K562 (cell line): Measurements from ENCODE around the gene EIF2AK3. TPM values are rescaled to one million over a fixed set of nuclear protein-coding genes. Genes with fewer than 3 reads are reported as not detected.

Experiments
- ATAC-seq: fragments of 200-7000 bp; cut with Tn5 transposase; 3 replicates; pipeline ENCODE4 v1.9.1; 2020; ENCODE audit warnings: moderate library complexity
- BruUV-seq: library from RNA; stranded (reverse); fragments of 400-500 nt; replicated peaks from 2 replicates; lab custom pipeline; 2021; lab: Mats Ljungman, UMichigan
- CTCF ChIA-PET: fragments of 300-600 bp; formaldehyde crosslinking; extraction: SDS; loops from one replicate; lab custom pipeline; 2021; ENCODE audit warnings: low intra/inter-chr PET ratio; lab: Yijun Ruan, JAX
- POLR2A ChIA-PET: fragments of 300-600, 350-650 bp; sonication (Branson Sonifier 250); formaldehyde crosslinking; extraction: SDS; loops from one replicate; lab custom pipeline; 2021; ENCODE audit warnings: antibody characterized with exemption, inconsistent platforms; lab: Yijun Ruan, JAX
- DNase-seq, 4 experiments: peaks; one replicate each; pipeline versions ENCODE4 v3.0.0 to v3.0.0-alpha.2; 2011 to 2018; ENCODE audit warnings: low spot score in 3 of 4, mixed read lengths in 3 of 4; ENCODE audit errors: extremely low read depth in 1 of 4
- FAIRE-seq: peaks from 2 replicates; lab custom pipeline; 2011; peaks lifted over from hg19 to GRCh38; lab: Jason Lieb, UNC
- H2AFZ ChIP-seq: 2 replicates; pipeline ENCODE4 v1.6.0; 2011; ENCODE audit warnings: low read depth, low read length, control low read depth, inconsistent platforms
- H3K27ac ChIP-seq: fragments of 200-600 bp; 3 replicates; pipeline ENCODE4 v1.8.0; 2011; ENCODE audit warnings: low read depth, mild to moderate bottlenecking, control low read depth, inconsistent platforms, low read length, moderate library complexity, mixed read lengths; ENCODE audit errors: extremely low read depth
- H3K27me3 ChIP-seq, 2 experiments: fragments of 300-600 bp in 1 of 2; 2 replicates in 1 of 2; 3 replicates in 1 of 2; pipeline versions ENCODE4 v1.6.0 to v1.8.0; 2011; ENCODE audit warnings: inconsistent platforms in 2 of 2, low read length in 2 of 2, mild to moderate bottlenecking in 1 of 2, mixed read lengths in 1 of 2, moderate library complexity in 1 of 2; ENCODE audit not compliant: control insufficient read depth in 2 of 2, insufficient read depth in 2 of 2
- H3K36me3 ChIP-seq: fragments of 300-600 bp; 3 replicates; pipeline ENCODE4 v1.8.0; 2011; ENCODE audit warnings: mild to moderate bottlenecking, low read length, inconsistent platforms; ENCODE audit not compliant: control insufficient read depth, insufficient read depth
- H3K4me1 ChIP-seq, 2 experiments: fragments of 200-600 bp in 1 of 2; replicated peaks in 1 of 2; 2 replicates in 1 of 2; 3 replicates in 1 of 2; pipeline versions ENCODE4 v1.5.1 to v1.8.0; 2011; ENCODE audit warnings: inconsistent platforms in 2 of 2, low read length in 2 of 2, mild to moderate bottlenecking in 1 of 2, mixed read lengths in 1 of 2, moderate library complexity in 1 of 2; ENCODE audit not compliant: control insufficient read depth in 2 of 2, insufficient read depth in 2 of 2
- H3K4me2 ChIP-seq: 2 replicates; pipeline ENCODE4 v1.6.1; 2011; ENCODE audit warnings: low read length, control low read depth, inconsistent platforms, mixed read lengths; ENCODE audit not compliant: insufficient read depth
- H3K4me3 ChIP-seq: fragments of 200-600 bp; sonication (generic), shearing (Covaris generic); 2 replicates; pipeline ENCODE4 v1.5.1; 2016; ENCODE audit warnings: control low read depth, inconsistent platforms
- H3K79me2 ChIP-seq: fragments of 200-600 bp; 3 replicates; pipeline ENCODE4 v1.8.0; 2011; ENCODE audit warnings: low read length, inconsistent platforms; ENCODE audit not compliant: control insufficient read depth, insufficient read depth
- H3K9ac ChIP-seq, 2 experiments: 2 replicates each; pipeline versions ENCODE4 v1.6.0 to v1.6.1; 2011; ENCODE audit warnings: low read depth in 2 of 2, low read length in 2 of 2, control low read depth in 1 of 2, inconsistent platforms in 1 of 2, mild to moderate bottlenecking in 1 of 2, mixed read lengths in 1 of 2; ENCODE audit not compliant: insufficient read depth in 1 of 2
- H3K9me1 ChIP-seq: one replicate; pipeline ENCODE4 v1.6.0; 2011; ENCODE audit warnings: inconsistent platforms, mild to moderate bottlenecking, low read length, moderate library complexity; ENCODE audit not compliant: control insufficient read depth, insufficient read depth
- H3K9me3 ChIP-seq: replicated peaks from 2 replicates; pipeline ENCODE4 v1.5.1; 2011; ENCODE audit warnings: low read depth, low read length, inconsistent platforms; ENCODE audit not compliant: control insufficient read depth, insufficient read depth
- H4K20me1 ChIP-seq: replicated peaks from 2 replicates; pipeline ENCODE4 v1.6.1; 2011; ENCODE audit warnings: low read length, inconsistent platforms, mixed read lengths; ENCODE audit not compliant: control insufficient read depth, insufficient read depth
- CBFB ChIP-seq: sonication (generic); formaldehyde crosslinking; IDR thresholded peaks from 2 replicates; pipeline ENCODE4 v1.4.0; 2020; ENCODE audit warnings: mild to moderate bottlenecking, missing genetic modification reagents
- HIVEP1 ChIP-seq: fragments of 250-450 bp; sonication (Bioruptor Pico); IDR thresholded peaks from 2 replicates; pipeline ENCODE4 v1.4.0; 2020; ENCODE audit warnings: mild to moderate bottlenecking
- NFATC3 ChIP-seq: fragments of 450-650 bp; IDR thresholded peaks from 2 replicates; pipeline ENCODE4 v1.6.1; 2017; ENCODE audit warnings: mild to moderate bottlenecking
- TAF9B ChIP-seq: fragments of 450-650 bp; IDR thresholded peaks from 2 replicates; pipeline ENCODE4 v1.6.1; 2018; ENCODE audit warnings: mild to moderate bottlenecking; ENCODE audit not compliant: partially characterized antibody
- ZNF695 ChIP-seq: fragments of 450-650 bp; formaldehyde crosslinking; IDR thresholded peaks from 2 replicates; pipeline ENCODE4 v1.4.0; 2020; ENCODE audit warnings: mild to moderate bottlenecking, moderate library complexity
- WGBS: fragments of 100-300 bp; shearing (Covaris generic); methylation state at CpG from one replicate; pipeline ENCODE4 v1.1.6; 2016; ENCODE audit warnings: low coverage, mixed read lengths; ENCODE audit not compliant: insufficient coverage; ENCODE audit errors: missing lambda C conversion rate; 5-methylcytosine and 5-hydroxymethylcytosine counted together
- in situ Hi-C: fragments of 300-500 bp; cut with MboI; formaldehyde crosslinking; loops from 4 replicates; pipeline ENCODE4 v1.15.0; 2018; ENCODE audit warnings: inconsistent platforms, mixed read lengths
- intact Hi-C: fragments of 100-400 bp; cut with micrococcal nuclease; formaldehyde crosslinking; loops from 2 replicates; pipeline ENCODE4 v1.14.2; 2022
- polyA plus RNA-seq, 8 experiments: library from polyadenylated mRNA; depleted of rRNA in 4 of 8; stranded (reverse) in 5 of 8; unstranded in 3 of 8; fragments of >200 nt; fragmentation: Nextera tagmentation in 2 of 8; fragmentation: Illumina TruSeq in 1 of 8; extraction: Ambion mirVana in 2 of 8; extraction: Trizol in 1 of 8; gene quantifications; 2 replicates each; pipeline versions ENCODE4 v1.2.1 to v1.2.3, GENCODE V29; 2011 to 2014; ENCODE audit warnings: inconsistent platforms in 1 of 8, missing spikeins in 1 of 8
- total RNA-seq, 7 experiments: library from RNA; depleted of rRNA in 6 of 7; stranded (reverse); fragments of >200 nt in 6 of 7; fragmentation: Illumina TruSeq in 2 of 7; extraction: Trizol in 2 of 7; gene quantifications; 2 replicates each; pipeline versions ENCODE4 v1.2.1 to v1.2.3, GENCODE V29; 2011 to 2021; ENCODE audit warnings: low replicate concordance in 1 of 7
- TF ChIP-seq, protein P1 (sequence below): fragments of 450-650 bp; formaldehyde crosslinking; IDR thresholded peaks from 2 replicates; pipeline ENCODE4 v1.4.0; 2020; ENCODE audit warnings: mild to moderate bottlenecking
- TF ChIP-seq, protein P2 (sequence below), 2 experiments: IDR thresholded peaks in 1 of 2; conservative IDR thresholded peaks in 1 of 2; 2 replicates each; pipeline ENCODE4 v1.6.1; 2016; ENCODE audit warnings: low read depth in 2 of 2, mild to moderate bottlenecking in 1 of 2, missing compliant biosample characterization in 1 of 2, missing genetic modification characterization in 1 of 2, moderate library complexity in 1 of 2
- TF ChIP-seq, protein P3 (sequence below): fragments of 250-450 bp; sonication (Bioruptor Pico); IDR thresholded peaks from 2 replicates; pipeline ENCODE4 v1.8.0; 2022; ENCODE audit warnings: inconsistent platforms
- TF ChIP-seq, protein P4 (sequence below), 2 experiments: fragments of 200-800 bp in 1 of 2; sonication (Bioruptor generic) in 1 of 2; sonication (generic) in 1 of 2; formaldehyde crosslinking in 1 of 2; IDR thresholded peaks in 1 of 2; conservative IDR thresholded peaks in 1 of 2; 2 replicates each; pipeline versions ENCODE4 v1.5.0 to v1.6.1; 2016 to 2020; ENCODE audit warnings: missing compliant biosample characterization in 1 of 2, missing genetic modification characterization in 1 of 2, missing genetic modification reagents in 1 of 2
- TF ChIP-seq, protein P5 (sequence below), 2 experiments: fragments of 450-650 bp in 1 of 2; IDR thresholded peaks; 2 replicates each; pipeline ENCODE4 v1.6.1; 2011 to 2017; ENCODE audit warnings: low read depth in 2 of 2, antibody characterized with exemption in 1 of 2, borderline replicate concordance in 1 of 2, low read length in 1 of 2, mild to moderate bottlenecking in 1 of 2, mixed read lengths in 1 of 2; ENCODE audit not compliant: control insufficient read depth in 1 of 2

Gene EIF2AK3
- total and polyA plus RNA-seq, 9 of the 15 experiments (the other 6 are each of a cell fraction or from before 2014, with no cell fraction given) = 1.7 to 11.6 (median 7.4) TPM

DNA sequence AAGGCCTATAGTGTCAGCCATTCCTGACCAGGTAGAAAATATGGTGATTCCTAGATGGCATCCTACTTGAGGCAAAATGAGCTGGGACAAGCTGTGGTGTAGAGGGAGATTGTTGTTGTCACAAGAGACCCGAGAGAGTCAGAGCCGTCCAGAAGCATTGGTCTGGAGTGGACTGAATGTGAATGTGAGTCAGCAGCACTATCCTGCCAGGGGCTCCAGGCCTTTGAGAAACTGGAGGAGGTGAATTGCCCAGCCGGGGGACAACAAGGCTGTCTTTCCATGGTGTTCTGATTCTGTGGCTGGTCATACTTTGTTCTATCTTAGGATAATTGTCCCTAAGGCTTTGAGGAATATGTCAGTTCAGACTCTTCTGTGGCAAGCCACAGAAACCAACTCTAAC, 29.4 kb upstream of the EIF2AK3 start:
- no peak overlapping the region for H3K4me3 ChIP-seq
- H2AFZ ChIP-seq = peak overlapping the region; percentile 54; the same call in 1 of the 2 replicates
- no peaks in the 10 kb centered on the region for H3K79me2 ChIP-seq
- 26% methylated on average over 3 of the region's 3 CpGs for WGBS
- H4K20me1 ChIP-seq = no peaks in the 10 kb centered on the region
- FAIRE-seq (no peak), ATAC-seq (peak; percentile 29; the same call in 2 of the 3 replicates), DNase-seq (peak in 1 of 4 experiments; percentile 19)
- BruUV-seq = no TSS peak
- CTCF ChIA-PET = no interaction called here
- in situ Hi-C loops = no loop called here
- no peak overlapping the region for H3K4me2 ChIP-seq
- no peaks in the 10 kb centered on the region for H3K9me1 ChIP-seq
- peaks cover 3 to 24% of the 10 kb centered on the region in 2 experiments; a peak in 4 of 5 replicates for H3K4me1 ChIP-seq
- no peaks in the 10 kb centered on the region for H3K27me3 ChIP-seq
- no peaks in the 10 kb centered on the region for H3K36me3 ChIP-seq
- H3K9ac ChIP-seq = no peak overlapping the region
- no peak overlapping the region for H3K27ac ChIP-seq
- H3K9me3 ChIP-seq = no peaks in the 10 kb centered on the region
- intact Hi-C loops = no loop called here
- POLR2A ChIA-PET = interaction anchor here (0.6 to 1.2 kb wide), 3 partner anchors 8 to 29 kb away, joined by 3 to 4 read pairs (median 3); partner anchors contain the start of gene EIF2AK3
- no peak for TF ChIP-seq HIVEP1 (CRISPR knock-in tag)
- TF ChIP-seq TAF9B = no peak
- TF ChIP-seq, protein P1, sequence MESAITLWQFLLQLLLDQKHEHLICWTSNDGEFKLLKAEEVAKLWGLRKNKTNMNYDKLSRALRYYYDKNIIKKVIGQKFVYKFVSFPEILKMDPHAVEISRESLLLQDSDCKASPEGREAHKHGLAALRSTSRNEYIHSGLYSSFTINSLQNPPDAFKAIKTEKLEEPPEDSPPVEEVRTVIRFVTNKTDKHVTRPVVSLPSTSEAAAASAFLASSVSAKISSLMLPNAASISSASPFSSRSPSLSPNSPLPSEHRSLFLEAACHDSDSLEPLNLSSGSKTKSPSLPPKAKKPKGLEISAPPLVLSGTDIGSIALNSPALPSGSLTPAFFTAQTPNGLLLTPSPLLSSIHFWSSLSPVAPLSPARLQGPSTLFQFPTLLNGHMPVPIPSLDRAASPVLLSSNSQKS (CRISPR knock-in tag) = no peak
- TF ChIP-seq NFATC3 = no peak
- TF ChIP-seq, protein P2, sequence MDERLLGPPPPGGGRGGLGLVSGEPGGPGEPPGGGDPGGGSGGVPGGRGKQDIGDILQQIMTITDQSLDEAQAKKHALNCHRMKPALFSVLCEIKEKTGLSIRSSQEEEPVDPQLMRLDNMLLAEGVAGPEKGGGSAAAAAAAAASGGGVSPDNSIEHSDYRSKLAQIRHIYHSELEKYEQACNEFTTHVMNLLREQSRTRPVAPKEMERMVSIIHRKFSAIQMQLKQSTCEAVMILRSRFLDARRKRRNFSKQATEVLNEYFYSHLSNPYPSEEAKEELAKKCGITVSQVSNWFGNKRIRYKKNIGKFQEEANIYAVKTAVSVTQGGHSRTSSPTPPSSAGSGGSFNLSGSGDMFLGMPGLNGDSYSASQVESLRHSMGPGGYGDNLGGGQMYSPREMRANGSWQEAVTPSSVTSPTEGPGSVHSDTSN (CRISPR knock-in tag; IDR thresholded peaks at IDR 0.05; ENCODE audit: low read depth) = no peak
- TF ChIP-seq, protein P2 (tag; conservative IDR thresholded peaks at IDR 0.05; ENCODE audit: low read depth) = no peak
- TF ChIP-seq, protein P3, sequence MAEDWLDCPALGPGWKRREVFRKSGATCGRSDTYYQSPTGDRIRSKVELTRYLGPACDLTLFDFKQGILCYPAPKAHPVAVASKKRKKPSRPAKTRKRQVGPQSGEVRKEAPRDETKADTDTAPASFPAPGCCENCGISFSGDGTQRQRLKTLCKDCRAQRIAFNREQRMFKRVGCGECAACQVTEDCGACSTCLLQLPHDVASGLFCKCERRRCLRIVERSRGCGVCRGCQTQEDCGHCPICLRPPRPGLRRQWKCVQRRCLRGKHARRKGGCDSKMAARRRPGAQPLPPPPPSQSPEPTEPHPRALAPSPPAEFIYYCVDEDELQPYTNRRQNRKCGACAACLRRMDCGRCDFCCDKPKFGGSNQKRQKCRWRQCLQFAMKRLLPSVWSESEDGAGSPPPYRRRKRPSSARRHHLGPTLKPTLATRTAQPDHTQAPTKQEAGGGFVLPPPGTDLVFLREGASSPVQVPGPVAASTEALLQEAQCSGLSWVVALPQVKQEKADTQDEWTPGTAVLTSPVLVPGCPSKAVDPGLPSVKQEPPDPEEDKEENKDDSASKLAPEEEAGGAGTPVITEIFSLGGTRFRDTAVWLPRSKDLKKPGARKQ (CRISPR knock-in tag) = no peak
- no peak for TF ChIP-seq ZNF695 (CRISPR knock-in tag)
- TF ChIP-seq, protein P4, sequence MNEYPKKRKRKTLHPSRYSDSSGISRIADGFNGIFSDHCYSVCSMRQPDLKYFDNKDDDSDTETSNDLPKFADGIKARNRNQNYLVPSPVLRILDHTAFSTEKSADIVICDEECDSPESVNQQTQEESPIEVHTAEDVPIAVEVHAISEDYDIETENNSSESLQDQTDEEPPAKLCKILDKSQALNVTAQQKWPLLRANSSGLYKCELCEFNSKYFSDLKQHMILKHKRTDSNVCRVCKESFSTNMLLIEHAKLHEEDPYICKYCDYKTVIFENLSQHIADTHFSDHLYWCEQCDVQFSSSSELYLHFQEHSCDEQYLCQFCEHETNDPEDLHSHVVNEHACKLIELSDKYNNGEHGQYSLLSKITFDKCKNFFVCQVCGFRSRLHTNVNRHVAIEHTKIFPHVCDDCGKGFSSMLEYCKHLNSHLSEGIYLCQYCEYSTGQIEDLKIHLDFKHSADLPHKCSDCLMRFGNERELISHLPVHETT (CRISPR knock-in tag; conservative IDR thresholded peaks at IDR 0.05 in 1 of 2, IDR thresholded peaks at IDR 0.05 in 1 of 2) = no peak
- TF ChIP-seq, protein P5, sequence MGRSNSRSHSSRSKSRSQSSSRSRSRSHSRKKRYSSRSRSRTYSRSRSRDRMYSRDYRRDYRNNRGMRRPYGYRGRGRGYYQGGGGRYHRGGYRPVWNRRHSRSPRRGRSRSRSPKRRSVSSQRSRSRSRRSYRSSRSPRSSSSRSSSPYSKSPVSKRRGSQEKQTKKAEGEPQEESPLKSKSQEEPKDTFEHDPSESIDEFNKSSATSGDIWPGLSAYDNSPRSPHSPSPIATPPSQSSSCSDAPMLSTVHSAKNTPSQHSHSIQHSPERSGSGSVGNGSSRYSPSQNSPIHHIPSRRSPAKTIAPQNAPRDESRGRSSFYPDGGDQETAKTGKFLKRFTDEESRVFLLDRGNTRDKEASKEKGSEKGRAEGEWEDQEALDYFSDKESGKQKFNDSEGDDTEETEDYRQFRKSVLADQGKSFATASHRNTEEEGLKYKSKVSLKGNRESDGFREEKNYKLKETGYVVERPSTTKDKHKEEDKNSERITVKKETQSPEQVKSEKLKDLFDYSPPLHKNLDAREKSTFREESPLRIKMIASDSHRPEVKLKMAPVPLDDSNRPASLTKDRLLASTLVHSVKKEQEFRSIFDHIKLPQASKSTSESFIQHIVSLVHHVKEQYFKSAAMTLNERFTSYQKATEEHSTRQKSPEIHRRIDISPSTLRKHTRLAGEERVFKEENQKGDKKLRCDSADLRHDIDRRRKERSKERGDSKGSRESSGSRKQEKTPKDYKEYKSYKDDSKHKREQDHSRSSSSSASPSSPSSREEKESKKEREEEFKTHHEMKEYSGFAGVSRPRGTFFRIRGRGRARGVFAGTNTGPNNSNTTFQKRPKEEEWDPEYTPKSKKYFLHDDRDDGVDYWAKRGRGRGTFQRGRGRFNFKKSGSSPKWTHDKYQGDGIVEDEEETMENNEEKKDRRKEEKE (IDR thresholded peaks at IDR 0.05; ENCODE audit: borderline replicate concordance in 1 of 2, control insufficient read depth in 1 of 2, low read depth in 2 of 2, low read length in 1 of 2) = no peak
- no peak for TF ChIP-seq CBFB (CRISPR knock-in tag)
